HEK293T (cell line): ENCODE data around the gene CD44.

Experiments used
- CTCF ChIA-PET: fragments of 350-600 bp; formaldehyde crosslinking; extraction: SDS; loops from one replicate; lab custom pipeline; 2021; ENCODE audit warnings: antibody characterized with exemption, inconsistent platforms; lab: Yijun Ruan, JAX
- POLR2A ChIA-PET: fragments of 350-600 bp; formaldehyde crosslinking; extraction: SDS; loops from one replicate; lab custom pipeline; 2020; ENCODE audit warnings: antibody characterized with exemption, inconsistent platforms; lab: Yijun Ruan, JAX
- DNase-seq: peaks from one replicate; pipeline ENCODE4 v3.0.0; 2012; ENCODE audit warnings: mixed read lengths; ENCODE audit errors: extremely low spot score
- ARNT ChIP-seq: fragments of 450-650 bp; IDR thresholded peaks from 2 replicates; pipeline ENCODE4 v1.6.1; 2017; ENCODE audit warnings: mild to moderate bottlenecking
- BHLHE40 ChIP-seq: fragments of 450-650 bp; IDR thresholded peaks from 2 replicates; pipeline ENCODE4 v1.6.1; 2016; ENCODE audit warnings: mild to moderate bottlenecking, moderate library complexity, borderline replicate concordance
- CTBP1 ChIP-seq: fragments of 450-650 bp; IDR thresholded peaks from 2 replicates; pipeline ENCODE4 v1.6.1; 2016; ENCODE audit warnings: borderline replicate concordance
- ELF4 ChIP-seq: fragments of 450-650 bp; IDR thresholded peaks from 2 replicates; pipeline ENCODE4 v1.6.1; 2017; ENCODE audit warnings: antibody characterized with exemption
- FOXA1 ChIP-seq: fragments of 450-650 bp; IDR thresholded peaks from 2 replicates; pipeline ENCODE4 v1.6.1; 2016; ENCODE audit warnings: mild to moderate bottlenecking
- FOXK2 ChIP-seq: fragments of 450-650 bp; IDR thresholded peaks from 2 replicates; pipeline ENCODE4 v1.6.1; 2016; ENCODE audit warnings: mild to moderate bottlenecking
- FOXM1 ChIP-seq: fragments of 450-650 bp; IDR thresholded peaks from 2 replicates; pipeline ENCODE4 v1.6.1; 2017; ENCODE audit warnings: mild to moderate bottlenecking, borderline replicate concordance
- HDGF ChIP-seq: fragments of 450-650 bp; IDR thresholded peaks from 2 replicates; pipeline ENCODE4 v1.6.1; 2017; ENCODE audit warnings: antibody characterized with exemption, borderline replicate concordance
- L3MBTL2 ChIP-seq: fragments of 450-650 bp; conservative IDR thresholded peaks from 2 replicates; pipeline ENCODE4 v1.6.1; 2016; ENCODE audit warnings: mild to moderate bottlenecking
- LEF1 ChIP-seq: fragments of 450-650 bp; IDR thresholded peaks from 2 replicates; pipeline ENCODE4 v1.6.1; 2017; ENCODE audit warnings: mild to moderate bottlenecking, borderline replicate concordance
- NFRKB ChIP-seq: fragments of 450-650 bp; IDR thresholded peaks from 2 replicates; pipeline ENCODE4 v1.6.1; 2016; ENCODE audit warnings: mild to moderate bottlenecking, moderate library complexity
- SP1 ChIP-seq: fragments of 450-650 bp; IDR thresholded peaks from 2 replicates; pipeline ENCODE4 v1.6.1; 2017
- SUZ12 ChIP-seq: fragments of 450-650 bp; IDR thresholded peaks from 2 replicates; pipeline ENCODE4 v1.6.1; 2016; ENCODE audit warnings: mild to moderate bottlenecking
- TARDBP ChIP-seq: fragments of 450-650 bp; IDR thresholded peaks from 2 replicates; pipeline ENCODE4 v1.6.1; 2016
- ZNF384 ChIP-seq: fragments of 450-650 bp; IDR thresholded peaks from 2 replicates; pipeline ENCODE4 v1.6.1; 2016
- TF ChIP-seq, protein P1 (sequence below): fragments of 450-650 bp; IDR thresholded peaks from 2 replicates; pipeline ENCODE4 v1.6.1; 2016

CD44 gene

DNA sequence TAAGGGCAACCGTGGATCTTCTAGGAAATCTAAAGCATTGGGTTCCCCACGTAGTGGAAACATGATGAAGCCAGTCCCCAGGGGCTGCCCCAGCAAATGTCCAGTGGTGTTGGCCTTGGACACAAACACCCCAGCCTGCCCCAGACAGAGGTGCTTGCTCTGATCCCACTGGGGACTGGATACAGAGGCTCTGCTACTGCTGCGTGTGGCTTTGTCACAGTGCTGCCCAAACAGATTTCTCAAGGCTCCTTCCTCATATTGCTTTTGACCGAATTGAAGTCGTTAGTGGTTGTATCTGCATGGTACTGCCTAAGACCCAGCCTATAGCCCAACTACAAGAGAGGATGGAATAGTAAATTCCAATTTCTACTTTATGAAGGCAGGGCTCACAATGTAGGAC is 40.1 kb upstream of the CD44 start:
- no peak for DNase-seq
- CTCF ChIA-PET = no interaction called here
- TF ChIP-seq SP1 = no peak
- POLR2A ChIA-PET = no interaction called here

DNA sequence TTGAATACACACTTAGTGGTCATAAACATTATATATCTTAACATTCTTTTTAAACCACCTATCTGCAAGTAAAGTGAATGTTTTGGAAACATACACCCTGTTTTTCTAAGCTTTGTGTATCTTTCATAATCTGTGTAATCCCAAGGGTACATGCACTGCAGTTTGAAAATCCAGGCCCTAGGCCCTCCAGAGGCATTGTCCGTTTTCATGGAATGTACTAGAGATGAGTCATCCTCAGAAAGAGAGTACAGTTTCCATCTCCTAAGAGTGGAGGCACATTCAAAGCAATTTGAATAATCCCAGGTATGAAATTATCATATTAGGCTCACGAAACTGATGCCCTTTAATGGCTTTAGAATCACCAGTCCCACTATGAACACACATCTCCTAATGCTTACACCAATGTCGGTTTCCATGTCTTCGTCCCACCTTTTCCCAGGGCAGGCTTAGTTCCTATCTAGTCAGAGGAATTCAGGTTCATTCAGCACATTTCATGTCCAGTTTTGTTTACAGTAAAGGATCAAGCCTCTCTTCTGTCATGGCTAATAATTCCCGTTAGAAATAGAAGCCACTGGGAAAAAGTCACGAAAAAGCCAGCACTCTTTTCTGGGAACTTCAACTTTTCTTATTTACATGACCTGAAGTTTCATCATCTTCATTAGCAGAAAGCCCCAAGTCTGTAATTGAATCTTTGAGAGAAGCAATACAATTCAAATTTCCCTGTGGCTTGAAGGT is 39.5 kb upstream of the CD44 start:
- TF ChIP-seq LEF1 = no peak
- TF ChIP-seq SP1 = no peak
- TF ChIP-seq BHLHE40 = no peak
- TF ChIP-seq NFRKB = no peak
- TF ChIP-seq ARNT = no peak
- no peak for TF ChIP-seq FOXA1
- CTCF ChIA-PET = interaction anchor here (0.6 kb wide), 1 partner anchor 1123 kb away, joined by 3 read pairs; no protein-coding TSS in a partner anchor
- POLR2A ChIA-PET = no interaction called here
- no peak for DNase-seq

DNA sequence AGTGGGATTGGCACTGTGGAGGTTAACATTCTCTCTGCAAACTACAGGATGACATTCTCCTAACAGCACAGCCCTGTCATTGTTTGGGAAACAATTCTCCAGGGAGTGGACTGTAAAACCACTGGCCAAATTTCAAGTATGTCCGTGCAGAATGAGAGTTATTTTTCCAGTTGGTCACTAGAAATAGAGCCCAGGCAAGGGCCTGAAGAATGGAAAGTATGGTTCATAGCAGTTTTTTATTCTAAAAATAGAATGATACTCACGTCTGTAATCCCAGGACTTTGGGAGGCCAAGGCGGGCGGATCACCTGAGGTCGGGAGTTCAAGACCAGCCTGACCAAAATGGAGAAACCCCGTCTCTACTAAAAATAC is 39.0 kb upstream of the CD44 start:
- ChIA-PET CTCF (no interaction called here), POLR2A (no interaction called here)
- DNase-seq = no peak
- TF ChIP-seq SUZ12 = no peak
- no peak for TF ChIP-seq FOXM1
- TF ChIP-seq ZNF384 = no peak
- no peak for TF ChIP-seq SP1
- no peak for TF ChIP-seq BHLHE40
- TF ChIP-seq LEF1 = no peak
- TF ChIP-seq L3MBTL2 = no peak
- no peak for TF ChIP-seq CTBP1
- no peak for TF ChIP-seq HDGF
- no peak for TF ChIP-seq NFRKB
- TF ChIP-seq, protein P1, sequence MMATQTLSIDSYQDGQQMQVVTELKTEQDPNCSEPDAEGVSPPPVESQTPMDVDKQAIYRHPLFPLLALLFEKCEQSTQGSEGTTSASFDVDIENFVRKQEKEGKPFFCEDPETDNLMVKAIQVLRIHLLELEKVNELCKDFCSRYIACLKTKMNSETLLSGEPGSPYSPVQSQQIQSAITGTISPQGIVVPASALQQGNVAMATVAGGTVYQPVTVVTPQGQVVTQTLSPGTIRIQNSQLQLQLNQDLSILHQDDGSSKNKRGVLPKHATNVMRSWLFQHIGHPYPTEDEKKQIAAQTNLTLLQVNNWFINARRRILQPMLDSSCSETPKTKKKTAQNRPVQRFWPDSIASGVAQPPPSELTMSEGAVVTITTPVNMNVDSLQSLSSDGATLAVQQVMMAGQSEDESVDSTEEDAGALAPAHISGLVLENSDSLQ = no peak
- no peak for TF ChIP-seq TARDBP
- TF ChIP-seq FOXA1 = no peak
- no peak for TF ChIP-seq FOXK2

DNA sequence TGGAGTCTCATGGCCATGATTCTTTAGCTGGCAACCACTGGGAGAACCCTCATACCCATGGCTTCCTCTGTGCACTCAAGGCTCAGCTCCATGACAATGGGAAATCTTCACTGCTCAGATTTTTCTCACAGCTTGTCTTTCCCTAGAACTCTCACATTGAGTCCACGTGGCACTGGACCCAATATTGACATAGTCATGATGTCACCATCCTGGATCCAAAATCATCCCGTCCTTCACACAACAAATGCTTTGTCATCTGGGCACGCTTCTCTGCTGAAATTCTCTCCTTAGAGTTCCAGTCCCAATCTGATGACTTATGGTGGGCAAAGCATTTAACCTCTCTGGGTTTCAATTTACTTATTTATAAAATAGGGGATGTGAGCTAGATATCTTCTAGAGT is 37.7 kb upstream of the CD44 start:
- ChIA-PET POLR2A (no interaction called here), CTCF (no interaction called here)
- DNase-seq = no peak
- TF ChIP-seq, protein P1 = no peak
- no peak for TF ChIP-seq FOXA1
- no peak for TF ChIP-seq LEF1
- no peak for TF ChIP-seq L3MBTL2
- no peak for TF ChIP-seq TARDBP
- TF ChIP-seq NFRKB = no peak
- TF ChIP-seq CTBP1 = no peak
- no peak for TF ChIP-seq ZNF384
- TF ChIP-seq FOXK2 = no peak
- TF ChIP-seq ARNT = no peak
- TF ChIP-seq SUZ12 = no peak
- TF ChIP-seq SP1 = no peak

DNA sequence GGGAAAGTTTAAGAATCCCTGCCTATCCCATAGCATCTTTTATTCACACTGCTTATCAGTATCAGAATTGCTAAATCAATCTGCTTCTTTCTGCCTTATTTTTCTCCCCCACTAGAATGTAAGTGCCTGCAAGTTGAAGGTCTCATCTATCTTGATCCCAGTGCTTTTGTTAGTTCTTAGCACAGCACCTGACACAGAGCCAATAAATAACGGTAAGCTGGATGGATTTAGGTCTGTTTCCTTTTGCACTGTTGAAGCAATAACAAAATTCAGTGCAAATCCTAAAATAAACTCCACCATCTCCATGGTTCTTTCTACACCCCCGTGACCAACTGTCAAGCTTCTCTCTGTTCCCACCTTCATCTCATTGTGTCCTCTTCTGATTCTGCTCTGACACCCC is 36.7 kb upstream of the CD44 start:
- no peak for DNase-seq
- ChIA-PET CTCF (no interaction called here), POLR2A (no interaction called here)
- TF ChIP-seq NFRKB (no peak), TARDBP (no peak), CTBP1 (no peak), BHLHE40 (no peak), FOXM1 (no peak), L3MBTL2 (no peak), SP1 (no peak), ARNT (no peak), HDGF (no peak)
- TF ChIP-seq, protein P1 = no peak

DNA sequence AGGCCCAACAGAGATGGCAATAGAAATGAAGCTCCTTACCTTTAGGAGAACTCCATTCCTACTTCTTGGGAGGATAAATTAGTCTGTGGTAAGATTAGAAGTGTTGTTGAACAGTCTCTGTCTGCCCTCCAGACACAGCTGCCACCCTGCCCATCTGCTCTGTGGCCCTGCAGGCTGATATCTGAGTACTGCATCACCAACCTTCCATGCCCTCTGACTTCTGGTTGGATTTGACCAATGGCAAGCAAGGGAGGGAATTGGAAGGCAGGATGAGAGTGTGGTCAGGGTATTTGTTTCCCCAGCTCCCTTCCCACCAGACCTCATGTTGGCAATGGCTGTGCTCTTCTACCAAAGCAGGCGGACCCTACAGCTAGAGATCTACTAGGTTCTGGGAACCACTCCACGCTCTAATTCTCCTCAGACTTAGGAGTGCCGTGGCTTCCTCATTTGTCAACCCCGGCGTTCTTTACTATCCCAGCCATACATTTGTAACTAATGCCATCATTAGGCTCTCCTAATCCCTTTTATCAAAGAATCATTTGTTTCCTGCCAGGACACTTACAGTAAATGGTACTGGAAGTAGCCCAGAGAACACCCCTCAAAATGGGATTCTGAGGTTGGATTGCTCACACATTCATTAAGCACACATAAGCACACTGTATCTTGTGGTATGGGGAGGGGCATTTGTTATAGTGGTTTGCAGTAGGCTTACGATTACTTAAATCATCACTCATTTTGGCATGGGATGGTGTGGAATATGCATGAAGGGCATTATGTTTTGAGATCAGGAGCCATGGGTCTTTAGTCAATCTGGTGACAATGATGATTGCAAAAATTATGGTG is 35.4 kb upstream of the CD44 start:
- TF ChIP-seq ELF4 = no peak
- no peak for TF ChIP-seq NFRKB
- no peak for TF ChIP-seq SP1
- no peak for TF ChIP-seq TARDBP
- TF ChIP-seq FOXA1 = no peak
- TF ChIP-seq CTBP1 = no peak
- TF ChIP-seq ARNT = no peak
- no peak for TF ChIP-seq BHLHE40
- no peak for TF ChIP-seq FOXM1
- no peak for TF ChIP-seq SUZ12
- ChIA-PET POLR2A (no interaction called here), CTCF (no interaction called here)
- DNase-seq = no peak
